Activated naive CD4-positive, alpha-beta T cell (primary cell): ENCODE measurements around the gene THOP1.
A peak's percentile ranks its signal among the peaks of the same experiment; 100 is the strongest.
"Not testable (repeated sequence)": the region's sequence is repeated elsewhere in the genome, so short reads cannot be mapped to it uniquely, and the experiment has no call there.

ENCODE experiments used
- DNase-seq, 4 experiments: peaks; one replicate each; lab custom pipeline; 2025; lab: John Stamatoyannopoulos, UW

The THOP1 gene

DNA sequence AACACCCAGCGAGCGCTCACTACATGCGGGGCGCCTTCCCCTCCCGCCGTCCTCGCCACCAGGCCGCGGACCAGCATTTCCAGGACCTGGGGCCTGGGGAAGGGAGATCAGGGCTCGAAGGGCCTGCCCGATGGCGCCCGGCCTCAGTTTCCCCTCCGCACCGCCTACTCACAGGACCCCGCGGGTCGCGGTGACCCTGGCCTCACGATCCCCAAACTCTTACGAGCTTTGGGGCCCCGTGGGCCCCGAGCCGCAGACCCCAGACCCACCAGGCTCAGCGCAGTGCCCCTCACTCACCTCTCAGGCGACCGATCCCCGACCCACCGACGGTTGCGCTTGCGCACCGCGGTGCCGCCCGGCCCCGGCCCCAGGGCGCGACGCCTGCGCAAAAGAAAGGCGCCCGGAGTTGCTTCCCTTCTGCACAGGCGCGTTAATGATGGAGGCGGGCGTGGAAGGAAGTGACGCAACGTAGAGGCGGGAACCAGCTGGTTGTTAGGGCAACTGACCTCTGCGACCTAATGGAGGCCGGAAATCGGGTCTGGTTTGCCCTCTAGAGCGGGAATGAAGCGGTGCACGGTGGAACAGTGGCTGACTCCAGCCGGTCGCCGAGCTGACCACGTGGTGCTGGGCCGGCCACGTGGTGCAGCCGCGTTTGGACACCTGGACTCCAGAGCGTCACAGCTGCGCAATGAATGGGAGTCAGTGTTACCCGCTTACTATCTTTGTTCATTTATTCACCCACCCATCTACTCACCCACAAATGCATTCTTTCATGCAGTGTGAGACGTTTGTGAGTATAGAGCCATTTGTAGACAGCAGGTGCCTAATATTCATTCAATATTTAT lies 2.1 kb upstream of the THOP1 start, which contains the start of gene SGTA:
TSS of gene SGTA (minus strand) at position 338 of the 845 bp plus-strand sequence. CDS start 14,205 bp downstream, outside the sequence.
- peak; percentile 86 to 91 (median 86) for DNase-seq

DNA sequence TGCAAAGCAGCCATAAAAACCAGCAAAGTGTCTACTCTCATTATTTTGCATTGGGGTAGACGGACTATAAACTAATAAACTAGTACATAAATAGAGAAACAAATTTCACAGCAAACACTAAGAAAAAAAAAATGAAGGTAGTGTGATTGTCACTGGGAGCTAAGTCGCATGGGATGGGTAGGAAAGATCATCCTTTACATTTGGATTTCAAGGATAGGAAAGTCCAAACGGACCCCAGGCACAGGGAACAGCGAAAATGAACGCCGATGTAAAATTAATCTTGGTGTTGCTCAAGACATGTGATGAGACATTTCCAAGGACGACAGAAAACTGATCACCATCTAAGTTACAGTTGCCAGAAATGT lies 1.5 kb upstream of the THOP1 start:
- DNase-seq: no peak

DNA sequence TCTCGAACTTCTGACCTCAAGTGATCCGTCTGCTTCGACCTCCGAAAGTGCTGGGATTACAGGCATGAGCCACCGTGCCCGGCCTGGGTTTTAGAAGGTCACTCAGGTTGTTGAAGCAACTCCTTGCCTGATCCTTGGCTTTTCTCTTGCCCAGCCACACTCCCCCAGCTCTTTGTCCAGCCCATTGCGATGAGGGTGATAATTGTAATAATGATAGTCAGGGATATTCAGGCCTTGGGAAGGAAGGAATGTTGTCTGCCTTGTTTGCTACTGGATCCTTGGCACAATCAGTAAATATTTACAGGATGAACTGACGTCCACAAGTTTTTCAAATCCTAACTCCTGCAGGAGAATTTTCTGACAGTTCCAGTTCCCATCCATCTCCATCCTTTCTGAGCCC lies 1.8 kb downstream of the THOP1 start:
- no peak for DNase-seq

- no peak for DNase-seq
Measured at GRCh38 chr19:2788237-2788636, 2.9 kb downstream of the THOP1 start.

DNA sequence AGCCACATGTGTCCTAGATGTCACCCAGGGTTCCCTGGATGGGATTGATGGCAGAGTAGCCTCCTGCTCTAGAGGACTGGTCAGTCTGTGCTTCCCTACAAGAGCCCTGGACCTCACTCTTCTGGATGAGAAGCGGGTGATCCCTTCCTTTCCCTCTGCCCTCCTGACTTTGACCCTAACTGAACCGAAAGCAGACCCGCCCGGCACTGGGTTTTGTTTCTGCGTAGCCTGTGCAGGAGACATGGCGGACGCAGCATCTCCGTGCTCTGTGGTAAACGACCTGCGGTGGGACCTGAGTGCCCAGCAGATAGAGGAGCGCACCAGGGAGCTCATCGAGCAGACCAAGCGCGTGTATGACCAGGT lies 4.9 kb downstream of the THOP1 start:
- no peak for DNase-seq

DNA sequence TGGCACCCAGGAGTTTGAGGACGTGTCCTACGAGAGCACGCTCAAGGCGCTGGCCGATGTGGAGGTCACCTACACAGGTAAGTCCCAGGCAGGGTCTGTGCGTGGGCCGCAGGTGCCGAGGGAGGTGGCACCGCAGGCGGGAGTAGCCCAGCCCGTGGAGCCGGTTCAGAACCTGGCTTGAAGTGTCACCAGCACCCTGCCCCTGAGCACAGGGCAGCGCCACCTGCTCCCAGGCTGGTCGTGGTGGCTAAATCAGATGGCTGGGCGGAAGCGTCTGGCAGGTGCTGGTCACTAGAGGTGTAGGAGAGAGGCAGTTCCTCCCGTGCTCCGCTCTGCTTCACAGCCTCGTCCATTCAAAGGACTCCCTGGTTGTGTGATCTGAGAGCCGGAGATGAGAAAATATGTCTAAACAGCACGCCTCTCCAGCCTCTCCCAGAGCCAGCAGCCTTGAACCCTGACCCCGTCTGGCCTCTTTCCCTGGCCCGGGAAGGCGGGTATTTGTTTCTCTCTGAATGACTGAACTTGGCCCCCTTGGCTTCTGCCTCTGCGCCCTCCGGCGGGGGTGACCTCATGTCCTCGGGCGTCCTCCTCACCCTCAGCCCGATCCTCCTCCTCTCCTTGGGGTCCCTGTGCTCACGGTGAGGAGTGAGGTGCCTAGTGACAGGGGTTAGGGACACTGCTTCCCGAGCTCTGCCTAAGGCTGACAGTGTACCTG lies 5.4 kb downstream of the THOP1 start:
- no peak for DNase-seq

- DNase-seq: no peak
Measured at GRCh38 chr19:2791440-2791839, 6.1 kb downstream of the THOP1 start.

DNA sequence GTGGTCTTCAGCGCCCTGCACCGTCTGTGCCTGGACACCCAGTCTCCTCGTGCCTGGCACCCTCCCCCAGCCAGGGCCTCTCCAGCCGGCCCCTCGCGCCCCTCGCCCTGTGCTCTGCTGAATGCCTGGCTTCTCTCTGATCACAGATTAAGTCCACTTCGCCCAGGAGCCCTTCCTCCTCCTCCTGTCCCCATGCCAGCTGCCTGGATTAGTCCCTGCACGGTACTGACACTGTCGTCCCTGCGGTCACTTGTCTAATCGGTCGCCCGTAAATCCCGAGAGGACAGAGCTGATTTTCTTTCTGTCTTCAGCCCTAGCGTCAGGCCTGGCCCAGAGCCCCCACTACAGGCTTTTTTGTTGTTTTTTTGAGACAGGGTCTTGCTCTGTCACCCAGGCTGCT lies 6.6 kb downstream of the THOP1 start:
- DNase-seq: no peak

DNA sequence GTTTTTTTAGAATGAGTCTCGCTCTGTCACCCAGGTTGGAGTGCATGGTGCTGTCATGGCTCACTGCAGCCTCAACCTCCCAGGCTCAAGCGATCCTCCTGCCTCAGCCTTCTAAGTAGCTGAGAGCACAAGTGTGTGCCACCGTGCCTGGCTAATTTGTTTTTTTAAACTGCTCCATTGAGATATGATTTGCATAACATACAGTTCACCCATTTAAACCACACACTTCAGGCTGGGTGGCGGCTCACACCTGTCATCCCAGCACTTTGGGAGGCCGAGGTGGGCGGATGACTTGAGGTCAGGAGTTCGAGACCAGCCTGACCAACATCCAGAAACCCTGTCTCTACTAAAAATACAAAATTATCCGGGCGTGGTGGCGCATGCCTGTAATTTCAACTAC lies 7.4 kb downstream of the THOP1 start:
- DNase-seq: not testable (repeated sequence)

DNA sequence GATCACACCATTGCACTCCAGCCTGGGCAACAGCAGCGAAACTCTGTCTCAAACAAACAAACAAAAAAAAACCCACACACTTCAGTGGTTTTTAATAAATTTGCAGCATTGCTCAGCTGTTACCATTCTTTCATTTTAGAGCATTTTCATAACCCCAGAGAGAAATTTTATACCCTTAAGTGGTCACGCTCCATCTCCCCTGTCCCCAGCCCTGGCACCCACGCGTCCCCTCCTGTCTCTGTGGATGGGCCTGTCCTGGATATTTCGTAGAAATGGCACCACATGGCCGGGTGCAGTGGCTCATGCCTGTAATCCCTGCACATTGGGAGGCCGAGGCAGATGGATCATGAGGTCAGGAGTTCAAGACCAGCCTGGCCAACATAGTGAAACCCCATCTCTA lies 7.8 kb downstream of the THOP1 start:
- no peak for DNase-seq

DNA sequence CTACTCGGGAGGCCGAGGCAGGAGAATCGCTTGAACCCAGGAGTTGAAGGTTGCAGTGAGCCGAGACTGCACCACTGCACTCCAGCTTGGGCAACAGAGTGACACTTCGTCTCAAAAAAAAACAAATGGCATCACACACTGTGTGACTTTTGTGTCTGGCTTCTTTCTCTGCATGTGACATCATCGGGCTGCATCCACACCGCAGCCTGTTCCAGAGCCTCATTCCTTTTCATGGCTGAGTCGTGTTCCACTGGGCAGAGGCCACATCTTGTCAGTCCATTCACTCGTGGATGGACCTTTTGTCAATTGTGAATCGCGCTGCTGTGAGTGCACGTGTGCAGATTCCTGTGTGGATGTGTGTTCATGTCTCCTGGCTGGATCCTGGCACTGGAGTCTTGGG lies 8.3 kb downstream of the THOP1 start:
- DNase-seq: no peak

GRCh38 chr19:2795827-2796658 lies 10.7 kb downstream of the THOP1 start:
- no peak for DNase-seq

- DNase-seq: no peak
Measured at GRCh38 chr19:2796659-2797266, 11.5 kb downstream of the THOP1 start.

- no peak for DNase-seq
Measured at GRCh38 chr19:2797280-2797679, 12.0 kb downstream of the THOP1 start.

- DNase-seq: no peak
Measured at GRCh38 chr19:2798158-2798685, 12.9 kb downstream of the THOP1 start.

DNA sequence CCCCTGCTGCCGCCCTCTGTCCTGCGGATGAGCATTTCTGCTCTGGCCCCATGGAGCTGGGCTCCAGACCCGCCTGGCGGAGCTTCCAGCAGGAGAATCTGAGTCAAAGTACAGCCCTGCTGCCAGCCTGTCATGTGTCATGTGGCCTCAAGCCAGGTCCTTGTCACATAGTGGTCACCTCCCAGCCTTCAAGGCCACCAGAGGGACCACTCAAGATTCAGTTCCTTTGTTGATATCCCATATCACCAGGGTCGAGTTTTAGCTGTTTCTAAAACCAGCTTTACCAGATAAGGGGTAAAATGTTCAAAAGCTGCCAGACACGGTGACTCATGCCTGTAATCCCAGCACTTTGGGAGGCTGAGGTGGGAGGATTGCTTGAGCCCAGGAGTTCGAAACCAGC lies 13.4 kb downstream of the THOP1 start:
- DNase-seq: no peak

DNA sequence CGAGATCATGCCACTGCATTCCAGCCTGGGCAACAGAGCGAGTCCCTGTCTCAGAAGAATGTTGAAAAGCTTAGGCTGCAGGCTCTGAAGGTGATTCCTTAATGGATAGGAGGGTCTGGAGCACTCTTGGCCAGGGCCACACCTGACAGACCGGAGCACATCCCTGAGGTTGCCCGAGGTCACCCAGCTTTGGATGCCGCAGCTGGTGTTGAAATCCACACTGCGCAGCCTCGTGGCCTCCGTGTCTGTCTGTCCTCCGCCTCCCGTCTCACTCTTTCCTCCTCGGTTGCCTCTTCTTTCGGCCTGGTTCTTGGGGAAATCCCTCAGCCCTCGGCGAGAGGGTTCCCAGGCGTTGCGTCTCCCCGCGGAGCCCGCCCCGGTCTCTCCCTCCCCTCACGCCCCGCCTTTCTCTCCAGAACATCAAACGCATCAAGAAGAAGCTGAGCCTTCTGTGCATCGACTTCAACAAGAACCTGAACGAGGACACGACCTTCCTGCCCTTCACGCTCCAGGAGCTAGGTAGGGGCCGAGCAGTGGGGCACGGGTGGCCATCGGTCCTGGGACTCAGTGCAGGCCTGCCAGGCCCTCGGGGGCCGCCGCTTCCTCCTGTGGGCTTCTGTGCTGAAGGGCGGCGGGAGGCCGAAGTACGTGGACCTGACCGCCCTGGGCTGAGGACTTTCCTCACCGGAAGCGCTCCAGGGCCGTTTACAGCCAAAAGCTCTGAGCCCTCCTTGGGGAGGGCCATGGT lies 14.1 kb downstream of the THOP1 start:
- no peak for DNase-seq

GRCh38 chr19:2800506-2800905 lies 15.2 kb downstream of the THOP1 start:
- DNase-seq: no peak

DNA sequence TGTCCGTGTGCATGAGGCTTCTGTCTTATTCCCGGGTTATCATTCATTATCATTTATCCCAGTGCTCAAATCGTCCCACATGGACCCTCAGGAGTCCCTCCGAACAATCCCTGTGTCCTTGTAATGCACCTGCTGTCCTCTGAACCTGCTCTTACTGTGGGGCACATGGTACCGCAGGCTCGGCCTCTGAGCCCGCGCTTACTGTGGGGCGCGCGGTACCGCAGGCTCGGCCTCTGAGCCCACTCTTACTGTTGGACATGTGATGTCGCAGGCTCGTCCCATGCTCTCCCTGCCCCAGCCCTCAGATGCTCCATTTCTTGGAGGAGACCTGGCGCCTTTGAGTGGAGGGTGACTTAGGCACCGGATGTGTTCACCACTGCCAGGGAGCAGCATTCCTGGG lies 17.5 kb downstream of the THOP1 start:
- no peak for DNase-seq

GRCh38 chr19:2803486-2804155 lies 18.3 kb downstream of the THOP1 start:
- no peak for DNase-seq
